HL-60 (cell line): ENCODE results near the gene HSPA4.
"Not testable (repeated sequence)": the region's sequence is repeated elsewhere in the genome, so short reads cannot be mapped to it uniquely, and the experiment has no call there.

ENCODE experiments used
- DNase-seq, 2 experiments: peaks; one replicate each; pipeline ENCODE4 v3.0.0-alpha.2; 2010 to 2020; ENCODE audit warnings: low read depth in 1 of 2, low spot score in 1 of 2
- H3K27ac ChIP-seq: fragments of 250-450 bp; sonication (Bioruptor Pico); replicated peaks from 2 replicates; pipeline ENCODE4 v1.5.1; 2020; ENCODE audit warnings: mild to moderate bottlenecking, moderate library complexity
- H3K27me3 ChIP-seq: fragments of 250-450 bp; sonication (Bioruptor Pico); 2 replicates; pipeline ENCODE4 v1.5.1; 2021; ENCODE audit warnings: mild to moderate bottlenecking, moderate library complexity; ENCODE audit not compliant: insufficient read depth, poor library complexity, severe bottlenecking
- H3K4me3 ChIP-seq: replicated peaks from 2 replicates; pipeline ENCODE4 v1.5.1; 2011; ENCODE audit warnings: mild to moderate bottlenecking, control low read depth, low read length; ENCODE audit not compliant: insufficient read depth
- CTCF ChIP-seq: IDR thresholded peaks from one replicate; pipeline ENCODE4 v1.5.1; 2011; ENCODE audit warnings: low read length, control low read depth, inconsistent platforms; ENCODE audit not compliant: insufficient read depth
- GABPA ChIP-seq: IDR thresholded peaks from 2 replicates; pipeline ENCODE4 v1.6.1; 2012; ENCODE audit warnings: low read depth
- POLR2AphosphoS5 ChIP-seq: IDR thresholded peaks from 2 replicates; pipeline ENCODE4 v1.6.1; 2012; ENCODE audit warnings: low read depth
- REST ChIP-seq: IDR thresholded peaks from 2 replicates; pipeline ENCODE4 v1.6.1; 2012; ENCODE audit warnings: low read depth; ENCODE audit not compliant: insufficient replicate concordance
- SPI1 ChIP-seq: IDR thresholded peaks from 2 replicates; pipeline ENCODE4 v1.6.1; 2012; ENCODE audit warnings: low read depth, mild to moderate bottlenecking, borderline replicate concordance

Gene HSPA4

GRCh38 chr5:133081036-133081435 is 29.2 kb downstream of the HSPA4 start:
- DNase-seq: no peak
- no peak overlapping the region for H3K27ac ChIP-seq
- no peak overlapping the region for H3K4me3 ChIP-seq
- H3K27me3 ChIP-seq: no peaks in the 10 kb centered on the region
- TF ChIP-seq SPI1 (no peak), REST (no peak), CTCF (no peak), GABPA (no peak), POLR2AphosphoS5 (no peak)

- H3K27ac ChIP-seq: no peak overlapping the region
- TF ChIP-seq SPI1 (no peak), REST (no peak), GABPA (no peak), POLR2AphosphoS5 (no peak), CTCF (no peak)
- H3K27me3 ChIP-seq: no peaks in the 10 kb centered on the region
- no peak for DNase-seq
- no peak overlapping the region for H3K4me3 ChIP-seq
These were observed 29.9 kb downstream of the HSPA4 start for GRCh38 chr5:133081703-133082102.

GRCh38 chr5:133082128-133082527 is 30.3 kb downstream of the HSPA4 start:
- DNase-seq: no peak
- H3K27ac ChIP-seq: no peak overlapping the region
- TF ChIP-seq SPI1: no peak
- TF ChIP-seq GABPA: no peak
- TF ChIP-seq POLR2AphosphoS5: no peak

GRCh38 chr5:133083901-133084300 is 32.1 kb downstream of the HSPA4 start:
- DNase-seq: no peak
- no peak for TF ChIP-seq POLR2AphosphoS5
- no peak overlapping the region for H3K4me3 ChIP-seq
- H3K27me3 ChIP-seq: no peaks in the 10 kb centered on the region
- no peak overlapping the region for H3K27ac ChIP-seq

More at GRCh38 chr5:133082128-133082527, 30.3 kb downstream of the HSPA4 start:
- no peaks in the 10 kb centered on the region for H3K27me3 ChIP-seq
- H3K4me3 ChIP-seq: no peak overlapping the region

GRCh38 chr5:133085171-133085570 is 33.4 kb downstream of the HSPA4 start:
- H3K4me3 ChIP-seq, H3K27ac ChIP-seq, DNase-seq, H3K27me3 ChIP-seq: not testable (repeated sequence)
